DND-41 (cell line): Measurements from ENCODE around the gene OR56A1.

Experiments used
- ATAC-seq: fragments of 200-7000 bp; cut with Tn5 transposase; 3 replicates; pipeline ENCODE4 v1.9.1; 2021; ENCODE audit warnings: low read depth; ENCODE audit not compliant: insufficient read depth
- DNase-seq: peaks from one replicate; pipeline ENCODE4 v3.0.0-alpha.2; 2020
- H2AFZ ChIP-seq: 2 replicates; pipeline ENCODE4 v1.6.0; 2012; ENCODE audit warnings: low read depth, low read length
- H3K27ac ChIP-seq: 2 replicates; pipeline ENCODE4 v1.5.1; 2012; ENCODE audit warnings: low read length, inconsistent platforms
- H3K27me3 ChIP-seq: fragments of 200-600 bp; sonication (generic); 2 replicates; pipeline ENCODE4 v1.6.0; 2012; ENCODE audit warnings: low read length, mild to moderate bottlenecking, inconsistent platforms; ENCODE audit not compliant: insufficient read depth, poor library complexity
- H3K36me3 ChIP-seq: 2 replicates; pipeline ENCODE4 v1.5.1; 2012; ENCODE audit warnings: low read length, inconsistent platforms; ENCODE audit not compliant: insufficient read depth
- H3K4me1 ChIP-seq: 2 replicates; pipeline ENCODE4 v1.5.1; 2012; ENCODE audit warnings: mild to moderate bottlenecking, low read length; ENCODE audit not compliant: insufficient read depth
- H3K4me2 ChIP-seq: 2 replicates; pipeline ENCODE4 v1.6.0; 2012; ENCODE audit warnings: mild to moderate bottlenecking, moderate library complexity, low read length, inconsistent platforms; ENCODE audit not compliant: insufficient read depth
- H3K4me3 ChIP-seq, 2 experiments: fragments of 200-600 bp in 1 of 2; shearing (Covaris generic) in 1 of 2; 2 replicates each; pipeline ENCODE4 v1.5.1; 2012 to 2016; ENCODE audit warnings: inconsistent platforms in 2 of 2, low read length in 2 of 2, mild to moderate bottlenecking in 2 of 2, low read depth in 1 of 2, moderate library complexity in 1 of 2
- H3K79me2 ChIP-seq: 2 replicates; pipeline ENCODE4 v1.6.0; 2012; ENCODE audit warnings: low read length, inconsistent platforms; ENCODE audit not compliant: insufficient read depth
- H3K9ac ChIP-seq: 2 replicates; pipeline ENCODE4 v1.6.0; 2012; ENCODE audit warnings: low read depth, mild to moderate bottlenecking, inconsistent platforms, low read length, moderate library complexity
- H3K9me3 ChIP-seq: 2 replicates; pipeline ENCODE4 v1.5.1; 2012; ENCODE audit warnings: low read length, moderate library complexity, mild to moderate bottlenecking, inconsistent platforms; ENCODE audit not compliant: insufficient read depth, severe bottlenecking
- H4K20me1 ChIP-seq: 2 replicates; pipeline ENCODE4 v1.6.0; 2012; ENCODE audit warnings: low read length; ENCODE audit not compliant: insufficient read depth
- EZH2 ChIP-seq: IDR thresholded peaks from 3 replicates; pipeline ENCODE4 v1.6.1; 2012; ENCODE audit warnings: borderline replicate concordance, low read depth, mild to moderate bottlenecking, moderate library complexity, low read length, inconsistent platforms; ENCODE audit not compliant: severe bottlenecking
- TF ChIP-seq, protein P1 (sequence below): IDR thresholded peaks from 2 replicates; pipeline ENCODE4 v1.5.1; 2012; ENCODE audit warnings: borderline replicate concordance, low read length, moderate library complexity, mild to moderate bottlenecking; ENCODE audit not compliant: poor library complexity, severe bottlenecking; ENCODE audit errors: extremely low read depth

The OR56A1 gene

DNA sequence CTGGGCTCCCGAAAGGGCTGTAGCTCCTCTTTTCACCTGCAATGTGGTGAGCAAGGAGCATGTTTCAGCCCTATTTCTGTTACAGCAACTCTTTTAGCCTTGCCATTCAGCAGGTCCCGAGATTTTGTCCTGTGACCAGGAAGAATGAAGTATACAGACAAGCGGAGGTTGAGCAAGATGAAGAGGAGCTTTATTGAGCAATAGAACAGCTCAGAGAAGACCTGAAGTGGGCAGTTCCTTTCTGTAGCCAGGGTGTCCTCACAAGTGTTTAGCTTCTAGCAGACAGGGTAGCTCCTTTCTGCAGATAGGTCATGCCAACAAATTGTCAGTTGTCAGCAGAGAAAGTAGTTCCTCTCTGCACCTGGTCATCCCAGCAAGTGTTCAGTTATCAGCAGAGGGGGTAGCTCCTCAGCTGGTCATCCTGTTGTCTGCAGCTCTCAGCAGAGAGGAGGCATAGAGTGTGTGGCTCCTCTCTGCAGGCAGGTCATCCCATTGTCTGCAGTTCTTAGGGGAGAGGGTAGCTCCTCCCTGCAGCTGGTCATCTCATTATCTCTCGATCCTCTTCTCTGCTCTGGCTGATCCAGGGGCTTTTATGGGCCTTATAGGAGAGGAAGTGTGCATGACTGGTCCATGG is 18.4 kb downstream of the OR56A1 start:
- H3K36me3 ChIP-seq = no peaks in the 10 kb centered on the region
- no peak overlapping the region for H3K27ac ChIP-seq
- H3K9me3 ChIP-seq = peaks cover 3% of the 10 kb centered on the region
- no peaks in the 10 kb centered on the region for H3K4me1 ChIP-seq
- DNase-seq = no peak
- no peak for TF ChIP-seq EZH2
- TF ChIP-seq, protein P1, sequence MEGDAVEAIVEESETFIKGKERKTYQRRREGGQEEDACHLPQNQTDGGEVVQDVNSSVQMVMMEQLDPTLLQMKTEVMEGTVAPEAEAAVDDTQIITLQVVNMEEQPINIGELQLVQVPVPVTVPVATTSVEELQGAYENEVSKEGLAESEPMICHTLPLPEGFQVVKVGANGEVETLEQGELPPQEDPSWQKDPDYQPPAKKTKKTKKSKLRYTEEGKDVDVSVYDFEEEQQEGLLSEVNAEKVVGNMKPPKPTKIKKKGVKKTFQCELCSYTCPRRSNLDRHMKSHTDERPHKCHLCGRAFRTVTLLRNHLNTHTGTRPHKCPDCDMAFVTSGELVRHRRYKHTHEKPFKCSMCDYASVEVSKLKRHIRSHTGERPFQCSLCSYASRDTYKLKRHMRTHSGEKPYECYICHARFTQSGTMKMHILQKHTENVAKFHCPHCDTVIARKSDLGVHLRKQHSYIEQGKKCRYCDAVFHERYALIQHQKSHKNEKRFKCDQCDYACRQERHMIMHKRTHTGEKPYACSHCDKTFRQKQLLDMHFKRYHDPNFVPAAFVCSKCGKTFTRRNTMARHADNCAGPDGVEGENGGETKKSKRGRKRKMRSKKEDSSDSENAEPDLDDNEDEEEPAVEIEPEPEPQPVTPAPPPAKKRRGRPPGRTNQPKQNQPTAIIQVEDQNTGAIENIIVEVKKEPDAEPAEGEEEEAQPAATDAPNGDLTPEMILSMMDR = no peak
- no peaks in the 10 kb centered on the region for H3K79me2 ChIP-seq
- no peak overlapping the region for H3K4me3 ChIP-seq
- peaks cover 3% of the 10 kb centered on the region for H3K27me3 ChIP-seq
- H3K9ac ChIP-seq = no peak overlapping the region
- no peak overlapping the region for H2AFZ ChIP-seq
- ATAC-seq = no peak
- H4K20me1 ChIP-seq = no peaks in the 10 kb centered on the region
- H3K4me2 ChIP-seq = no peak overlapping the region

DNA sequence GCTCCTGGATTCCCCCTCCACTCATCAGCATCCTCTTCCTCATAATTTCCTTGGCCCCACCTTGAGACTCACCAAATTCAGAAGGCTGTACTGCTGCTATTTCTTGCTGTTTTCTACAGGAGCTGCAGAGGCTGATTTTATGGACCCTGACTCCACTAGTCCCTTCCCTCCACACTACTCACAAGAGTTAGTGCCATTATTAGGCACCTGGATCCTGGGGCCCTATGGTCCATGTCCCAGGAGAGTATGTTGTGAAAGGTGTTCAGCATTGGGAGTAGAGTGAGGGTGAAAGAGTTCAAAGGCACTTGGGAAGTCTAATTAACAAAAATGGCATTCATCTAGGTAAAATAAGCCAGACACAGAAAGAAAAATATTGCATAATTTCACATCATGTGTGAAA is 23.7 kb downstream of the OR56A1 start, which contains the start of gene OR56A4:
OR56A4 (minus strand) TSS at position 101 of the 400 bp plus-strand sequence. CDS start 3,954 bp downstream, outside the sequence.
- H3K27ac ChIP-seq = no peak within 1 kb of the TSS
- H3K79me2 ChIP-seq = no peaks in the 10 kb centered on the region
- H3K36me3 ChIP-seq = no peaks in the 10 kb centered on the region
- no peaks in the 10 kb centered on the region for H3K4me1 ChIP-seq
- H3K4me3 ChIP-seq = no peak within 1 kb of the TSS
- no peaks in the 10 kb centered on the region for H4K20me1 ChIP-seq
- no peak within 1 kb of the TSS for H3K4me2 ChIP-seq
- H2AFZ ChIP-seq = no peak within 1 kb of the TSS
- H3K27me3 ChIP-seq = peaks cover 6% of the 10 kb centered on the region
- ATAC-seq = no peak
- H3K9ac ChIP-seq = no peak within 1 kb of the TSS
- DNase-seq = no peak
- TF ChIP-seq, protein P1 = no peak
- no peak for TF ChIP-seq EZH2
- no peaks in the 10 kb centered on the region for H3K9me3 ChIP-seq

DNA sequence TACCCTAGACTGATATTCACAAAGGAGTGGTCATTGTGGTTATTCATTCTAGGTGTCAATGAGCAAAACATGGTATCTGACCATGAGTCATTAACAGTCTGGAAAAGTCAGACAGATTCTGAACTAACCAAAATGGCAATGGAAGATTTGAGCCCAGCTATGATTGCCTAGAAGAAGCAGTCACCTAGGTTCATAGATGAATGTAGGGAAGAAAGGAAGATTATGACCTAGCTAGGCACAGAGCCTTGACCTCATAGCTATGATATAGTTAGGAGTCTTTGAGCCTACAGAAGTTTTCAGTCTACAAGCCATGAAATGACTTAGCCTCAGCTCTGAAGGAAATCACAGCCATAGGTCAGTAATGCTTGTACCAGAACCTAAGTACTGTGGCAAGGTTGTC is 24.2 kb downstream of the OR56A1 start:
- Histone ChIP-seq H4K20me1 (no peaks in the 10 kb centered on the region), H2AFZ (no peak overlapping the region), H3K27ac (no peak overlapping the region), H3K4me1 (no peaks in the 10 kb centered on the region), H3K79me2 (no peaks in the 10 kb centered on the region), H3K4me2 (no peak overlapping the region), H3K9ac (no peak overlapping the region), H3K9me3 (no peaks in the 10 kb centered on the region), H3K36me3 (no peaks in the 10 kb centered on the region), H3K27me3 (peaks cover 3% of the 10 kb centered on the region), H3K4me3 (no peak overlapping the region)
- DNase-seq (no peak), ATAC-seq (no peak)
- TF ChIP-seq EZH2 = no peak
- TF ChIP-seq, protein P1 = no peak
